ENCODE data around the gene HDGFL2.

HDGFL2 gene

DNA sequence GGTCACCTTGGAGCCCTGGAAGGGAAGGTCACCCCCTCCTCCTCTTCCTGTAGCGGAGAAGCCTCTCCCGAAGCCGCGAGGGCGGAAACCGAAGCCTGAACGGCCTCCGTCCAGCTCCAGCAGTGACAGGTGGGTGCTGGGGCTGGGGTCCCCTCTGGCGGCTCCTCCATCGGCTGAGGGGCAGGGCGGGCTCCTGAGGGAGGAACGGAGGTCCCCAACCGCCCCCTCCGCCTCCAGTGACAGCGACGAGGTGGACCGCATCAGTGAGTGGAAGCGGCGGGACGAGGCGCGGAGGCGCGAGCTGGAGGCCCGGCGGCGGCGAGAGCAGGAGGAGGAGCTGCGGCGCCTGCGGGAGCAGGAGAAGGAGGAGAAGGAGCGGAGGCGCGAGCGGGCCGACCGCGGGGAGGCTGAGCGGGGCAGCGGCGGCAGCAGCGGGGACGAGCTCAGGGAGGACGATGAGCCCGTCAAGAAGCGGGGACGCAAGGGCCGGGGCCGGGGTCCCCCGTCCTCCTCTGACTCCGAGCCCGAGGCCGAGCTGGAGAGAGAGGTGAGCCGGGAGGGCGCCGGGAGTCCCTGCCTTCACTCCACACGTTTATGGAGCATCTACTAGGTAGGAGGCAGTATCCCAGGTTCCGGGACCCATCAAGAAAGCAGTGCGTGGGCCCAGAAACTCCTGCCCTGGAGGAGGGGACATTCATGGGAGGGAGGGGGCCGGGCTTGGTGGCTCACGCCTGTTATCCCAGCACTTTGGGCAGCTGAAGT, 22.0 kb downstream of the HDGFL2 start:
- no peak overlapping the region for H3K4me3 ChIP-seq (ENCODE audit: low read length)
- TF ChIP-seq, protein P1, sequence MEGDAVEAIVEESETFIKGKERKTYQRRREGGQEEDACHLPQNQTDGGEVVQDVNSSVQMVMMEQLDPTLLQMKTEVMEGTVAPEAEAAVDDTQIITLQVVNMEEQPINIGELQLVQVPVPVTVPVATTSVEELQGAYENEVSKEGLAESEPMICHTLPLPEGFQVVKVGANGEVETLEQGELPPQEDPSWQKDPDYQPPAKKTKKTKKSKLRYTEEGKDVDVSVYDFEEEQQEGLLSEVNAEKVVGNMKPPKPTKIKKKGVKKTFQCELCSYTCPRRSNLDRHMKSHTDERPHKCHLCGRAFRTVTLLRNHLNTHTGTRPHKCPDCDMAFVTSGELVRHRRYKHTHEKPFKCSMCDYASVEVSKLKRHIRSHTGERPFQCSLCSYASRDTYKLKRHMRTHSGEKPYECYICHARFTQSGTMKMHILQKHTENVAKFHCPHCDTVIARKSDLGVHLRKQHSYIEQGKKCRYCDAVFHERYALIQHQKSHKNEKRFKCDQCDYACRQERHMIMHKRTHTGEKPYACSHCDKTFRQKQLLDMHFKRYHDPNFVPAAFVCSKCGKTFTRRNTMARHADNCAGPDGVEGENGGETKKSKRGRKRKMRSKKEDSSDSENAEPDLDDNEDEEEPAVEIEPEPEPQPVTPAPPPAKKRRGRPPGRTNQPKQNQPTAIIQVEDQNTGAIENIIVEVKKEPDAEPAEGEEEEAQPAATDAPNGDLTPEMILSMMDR (IDR thresholded peaks at IDR 0.05; ENCODE audit: insufficient read depth, low read depth, low read length, missing control alignments), result no peak
- no peak for DNase-seq (ENCODE audit: low read depth)

DNA sequence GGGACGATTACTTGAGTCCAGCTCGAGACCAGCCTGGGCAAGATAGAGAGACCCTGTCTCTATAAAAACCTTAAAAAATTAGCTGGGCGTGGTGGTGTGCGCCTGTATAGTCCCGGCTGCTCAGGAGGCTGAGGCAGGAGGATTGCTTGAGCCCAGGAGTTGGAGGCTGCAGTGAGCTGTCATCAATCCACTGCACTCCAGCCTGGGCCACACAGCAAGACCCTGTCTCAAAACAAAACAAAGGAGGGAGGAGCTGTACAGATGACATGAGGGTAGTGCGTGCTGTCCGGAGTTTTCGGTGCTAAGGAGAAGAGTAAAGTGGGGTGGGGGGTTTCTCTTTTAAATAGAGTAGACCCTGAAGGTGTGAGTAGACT, 22.6 kb downstream of the HDGFL2 start:
- TF ChIP-seq, protein P1 (IDR thresholded peaks at IDR 0.05; ENCODE audit: insufficient read depth, low read depth, low read length, missing control alignments), result no peak
- DNase-seq (ENCODE audit: low read depth), result no peak
- H3K4me3 ChIP-seq (ENCODE audit: low read length), result no peak overlapping the region

DNA sequence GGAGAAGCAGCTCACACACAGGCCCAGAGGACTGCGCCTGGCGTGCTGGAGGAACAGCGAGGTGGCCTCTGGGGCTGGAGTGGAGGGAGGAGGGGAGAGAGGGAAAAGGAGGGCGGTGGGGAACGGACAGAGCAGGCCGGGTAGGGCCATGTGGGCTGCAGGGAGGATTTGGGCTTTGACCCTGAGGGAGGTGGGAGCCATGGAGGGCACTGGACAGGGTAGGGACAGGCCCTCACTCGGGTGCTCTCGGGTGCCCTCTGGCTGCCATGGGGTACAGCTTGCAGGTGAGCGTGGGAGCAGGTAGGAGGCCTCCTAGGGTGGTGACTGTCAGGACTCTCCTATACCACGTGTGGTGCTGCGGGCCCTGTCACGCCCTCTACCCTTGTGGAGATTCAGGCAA, 23.4 kb downstream of the HDGFL2 start:
- DNase-seq (ENCODE audit: low read depth), result peak; percentile 46
- TF ChIP-seq, protein P1 (IDR thresholded peaks at IDR 0.05; ENCODE audit: insufficient read depth, low read depth, low read length, missing control alignments), result peak; percentile 50
- H3K4me3 ChIP-seq (ENCODE audit: low read length), result no peak overlapping the region

DNA sequence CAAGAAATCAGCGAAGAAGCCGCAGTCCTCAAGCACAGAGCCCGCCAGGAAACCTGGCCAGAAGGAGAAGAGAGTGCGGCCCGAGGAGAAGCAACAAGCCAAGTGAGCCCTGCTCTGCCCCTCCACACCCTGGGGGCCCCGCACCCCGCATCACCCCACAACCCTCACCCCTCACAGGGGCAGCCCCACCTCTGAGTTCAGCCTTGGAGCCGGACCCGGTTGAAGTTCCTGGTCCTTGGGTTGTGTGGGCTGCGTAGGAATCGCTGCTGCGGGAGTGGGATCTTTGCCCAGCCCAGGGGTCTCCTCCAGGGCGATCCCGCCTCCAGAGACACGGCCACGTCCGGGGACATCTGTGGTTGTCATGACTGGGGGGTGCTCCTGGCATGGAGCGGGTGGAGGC, 24.2 kb downstream of the HDGFL2 start:
- no peak for DNase-seq (ENCODE audit: low read depth)
- TF ChIP-seq, protein P1 (IDR thresholded peaks at IDR 0.05; ENCODE audit: insufficient read depth, low read depth, low read length, missing control alignments), result no peak
- no peak overlapping the region for H3K4me3 ChIP-seq (ENCODE audit: low read length)

DNA sequence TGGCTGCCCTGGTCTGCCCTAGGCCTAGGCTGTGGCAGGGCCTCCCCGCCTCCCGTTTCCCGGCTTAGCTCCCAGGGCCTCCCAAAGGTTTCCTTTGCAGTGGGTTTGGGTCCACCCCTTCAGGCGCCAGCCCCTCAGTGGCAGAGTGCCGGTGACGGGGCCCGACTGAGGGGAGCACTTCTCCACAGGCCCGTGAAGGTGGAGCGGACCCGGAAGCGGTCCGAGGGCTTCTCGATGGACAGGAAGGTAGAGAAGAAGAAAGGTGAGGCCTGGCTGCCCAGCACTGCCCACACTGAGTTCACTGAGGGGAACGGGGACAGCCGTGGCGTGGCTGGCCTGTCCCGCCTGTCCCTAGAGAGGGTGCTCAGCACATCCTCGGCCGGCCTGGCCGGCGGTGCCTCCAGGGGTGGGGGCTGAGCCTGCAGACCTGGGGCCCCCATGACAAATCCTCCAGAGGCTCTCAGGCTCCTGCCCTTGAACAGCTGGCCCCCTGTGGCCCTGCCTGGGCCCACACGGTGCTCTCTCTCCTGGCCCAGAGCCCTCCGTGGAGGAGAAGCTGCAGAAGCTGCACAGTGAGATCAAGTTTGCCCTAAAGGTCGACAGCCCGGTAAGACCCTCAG, 25.8 kb downstream of the HDGFL2 start:
- TF ChIP-seq, protein P1 (IDR thresholded peaks at IDR 0.05; ENCODE audit: insufficient read depth, low read depth, low read length, missing control alignments), result no peak
- H3K4me3 ChIP-seq (ENCODE audit: low read length), result no peak overlapping the region
- DNase-seq (ENCODE audit: low read depth), result no peak

DNA sequence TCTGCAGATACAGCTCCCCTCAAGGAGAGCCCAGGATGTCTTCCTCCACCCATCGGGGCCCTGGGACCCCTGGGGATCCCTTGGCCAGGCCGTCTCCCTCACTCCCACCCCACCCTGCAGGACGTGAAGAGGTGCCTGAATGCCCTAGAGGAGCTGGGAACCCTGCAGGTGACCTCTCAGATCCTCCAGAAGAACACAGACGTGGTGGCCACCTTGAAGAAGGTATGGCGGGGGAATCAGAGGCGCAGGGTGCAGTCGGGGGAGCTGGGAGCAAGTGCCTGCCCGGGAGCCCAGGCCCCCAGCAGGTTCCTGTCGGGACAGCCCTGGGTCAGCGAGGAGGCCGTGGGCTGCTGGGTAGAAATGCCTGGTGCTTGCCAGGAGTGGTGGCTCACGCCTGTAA, 26.6 kb downstream of the HDGFL2 start:
- DNase-seq (ENCODE audit: low read depth), result no peak
- TF ChIP-seq, protein P1 (IDR thresholded peaks at IDR 0.05; ENCODE audit: insufficient read depth, low read depth, low read length, missing control alignments), result no peak
- H3K4me3 ChIP-seq (ENCODE audit: low read length), result no peak overlapping the region

DNA sequence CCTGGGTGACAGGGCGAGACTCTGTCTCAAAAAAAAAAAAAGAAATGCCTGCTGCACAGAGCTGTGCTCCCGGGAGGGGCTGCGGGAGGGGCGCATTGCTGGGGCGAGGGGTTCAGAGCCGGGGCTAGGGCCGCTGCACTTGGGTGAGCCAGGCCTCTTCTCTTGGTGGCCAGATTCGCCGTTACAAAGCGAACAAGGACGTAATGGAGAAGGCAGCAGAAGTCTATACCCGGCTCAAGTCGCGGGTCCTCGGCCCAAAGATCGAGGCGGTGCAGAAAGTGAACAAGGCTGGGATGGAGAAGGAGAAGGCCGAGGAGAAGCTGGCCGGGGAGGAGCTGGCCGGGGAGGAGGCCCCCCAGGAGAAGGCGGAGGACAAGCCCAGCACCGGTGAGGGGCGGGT, 27.2 kb downstream of the HDGFL2 start:
- DNase-seq (ENCODE audit: low read depth), result no peak
- TF ChIP-seq, protein P1 (IDR thresholded peaks at IDR 0.05; ENCODE audit: insufficient read depth, low read depth, low read length, missing control alignments), result no peak
- no peak overlapping the region for H3K4me3 ChIP-seq (ENCODE audit: low read length)
